ENCODE measurements around the gene ZCCHC24. TPM values are rescaled to one million over a fixed set of nuclear protein-coding genes. Genes with fewer than 3 reads are reported as not detected.
A peak's percentile ranks its signal among the peaks of the same experiment; 100 is the strongest.

ZCCHC24 gene
- total RNA-seq, 4 donors from 2014 or later = 100 to 156 (median 120) TPM

DNA sequence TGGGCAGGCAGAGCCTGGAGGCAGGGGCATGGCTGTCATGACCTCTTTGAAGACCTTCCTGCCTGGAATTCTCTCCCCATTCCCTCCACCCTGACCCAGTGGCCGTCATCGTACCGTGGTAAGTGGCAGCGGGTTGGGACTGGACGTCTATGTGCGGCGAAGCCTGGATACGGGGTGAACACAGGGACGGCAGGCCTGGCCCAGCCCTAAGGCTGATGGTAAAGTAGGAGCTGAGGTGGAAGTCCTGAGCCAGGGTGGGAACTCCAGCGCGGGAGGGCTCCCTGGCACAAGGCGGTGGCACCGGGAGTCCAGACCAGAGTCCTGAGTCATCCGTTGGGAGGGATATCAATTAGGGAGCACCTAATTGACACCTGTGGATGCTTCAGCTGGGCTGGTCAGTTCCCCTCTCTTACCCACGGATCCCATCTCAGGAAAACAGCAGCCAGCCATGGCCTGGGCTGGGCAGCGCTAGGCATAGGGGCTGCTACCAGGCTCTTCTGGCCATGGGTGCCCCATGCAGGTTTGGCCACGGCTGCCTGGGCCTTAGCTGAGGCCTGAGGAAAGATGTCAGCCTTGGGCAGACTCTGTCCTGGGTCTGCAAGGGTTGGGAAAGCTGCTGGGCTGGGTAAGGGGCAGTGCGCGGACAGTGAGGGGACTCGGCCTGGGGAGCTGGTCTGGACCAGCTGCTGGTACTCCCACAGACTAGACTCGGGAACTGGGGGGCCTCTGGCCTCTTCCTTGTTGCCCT is 94.8 kb downstream of the ZCCHC24 start:
- intact Hi-C loops (cut with DNase I) = no loop called here
- Histone ChIP-seq H3K9me3 (no peaks in the 10 kb centered on the region), H3K27me3 (no peaks in the 10 kb centered on the region), H3K4me3 (no peak overlapping the region), H3K4me1 (peaks cover 19 to 41% (median 31%) of the 10 kb centered on the region in 4 donors), H3K36me3 (peaks cover 51 to 67% (median 64%) of the 10 kb centered on the region in 4 donors), H3K27ac (replicated peaks in 1 of 4) (peak overlapping the region in 1 of 4 donors; percentile 94)
- 94% methylated on average over 18 of the region's 21 CpGs for WGBS
- DNase-seq (ENCODE audit: extremely low spot score) = no peak
- TF ChIP-seq POLR2A (IDR thresholded peaks at IDR 0.05; ENCODE audit: low read depth) (no peak), EP300 (IDR thresholded peaks at IDR 0.05) (no peak), POLR2AphosphoS5 (IDR thresholded peaks at IDR 0.05) (no peak)
- TF ChIP-seq, protein P1, sequence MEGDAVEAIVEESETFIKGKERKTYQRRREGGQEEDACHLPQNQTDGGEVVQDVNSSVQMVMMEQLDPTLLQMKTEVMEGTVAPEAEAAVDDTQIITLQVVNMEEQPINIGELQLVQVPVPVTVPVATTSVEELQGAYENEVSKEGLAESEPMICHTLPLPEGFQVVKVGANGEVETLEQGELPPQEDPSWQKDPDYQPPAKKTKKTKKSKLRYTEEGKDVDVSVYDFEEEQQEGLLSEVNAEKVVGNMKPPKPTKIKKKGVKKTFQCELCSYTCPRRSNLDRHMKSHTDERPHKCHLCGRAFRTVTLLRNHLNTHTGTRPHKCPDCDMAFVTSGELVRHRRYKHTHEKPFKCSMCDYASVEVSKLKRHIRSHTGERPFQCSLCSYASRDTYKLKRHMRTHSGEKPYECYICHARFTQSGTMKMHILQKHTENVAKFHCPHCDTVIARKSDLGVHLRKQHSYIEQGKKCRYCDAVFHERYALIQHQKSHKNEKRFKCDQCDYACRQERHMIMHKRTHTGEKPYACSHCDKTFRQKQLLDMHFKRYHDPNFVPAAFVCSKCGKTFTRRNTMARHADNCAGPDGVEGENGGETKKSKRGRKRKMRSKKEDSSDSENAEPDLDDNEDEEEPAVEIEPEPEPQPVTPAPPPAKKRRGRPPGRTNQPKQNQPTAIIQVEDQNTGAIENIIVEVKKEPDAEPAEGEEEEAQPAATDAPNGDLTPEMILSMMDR (IDR thresholded peaks at IDR 0.05) = no peak

DNA sequence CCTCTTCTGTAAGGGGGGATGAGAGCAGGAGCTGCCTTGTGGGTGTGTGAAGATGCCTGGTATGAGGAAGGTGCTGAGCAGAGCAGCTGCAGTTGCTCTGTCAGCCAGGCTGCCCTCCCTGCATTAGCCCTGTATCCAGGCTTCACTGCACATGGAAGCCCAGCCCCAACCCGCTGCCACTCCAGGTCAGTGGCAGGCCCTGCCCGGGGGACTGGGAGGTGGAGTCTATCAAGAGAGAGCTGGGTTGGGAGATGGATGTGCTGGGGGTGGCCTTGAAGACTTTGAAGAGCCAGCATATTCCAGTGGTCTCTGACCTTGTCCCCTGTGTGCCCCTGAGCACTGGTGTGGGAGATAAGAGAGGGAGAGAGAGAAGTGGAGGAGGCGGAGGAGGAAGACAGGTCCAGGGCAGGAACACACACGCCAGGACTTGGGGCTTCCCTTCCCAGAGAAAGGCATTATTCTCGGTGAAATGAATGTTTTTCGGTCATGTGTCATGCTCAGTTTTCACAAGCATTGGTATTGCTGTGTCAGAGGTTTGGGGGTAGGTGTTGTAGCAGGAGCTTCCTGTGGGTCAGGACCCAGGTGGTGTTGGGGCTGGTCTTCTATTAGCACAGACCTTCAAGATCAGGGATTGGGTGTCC is 95.5 kb downstream of the ZCCHC24 start:
- intact Hi-C loops (cut with DNase I) = no loop called here
- H3K27me3 ChIP-seq = no peaks in the 10 kb centered on the region
- peaks cover 19 to 41% (median 31%) of the 10 kb centered on the region in 4 donors for H3K4me1 ChIP-seq
- WGBS = 72% methylated on average over 3 of the region's 6 CpGs
- DNase-seq (ENCODE audit: extremely low spot score) = no peak
- TF ChIP-seq, protein P1 (IDR thresholded peaks at IDR 0.05) = no peak
- no peak for TF ChIP-seq EP300 (IDR thresholded peaks at IDR 0.05)
- no peak for TF ChIP-seq POLR2A (IDR thresholded peaks at IDR 0.05; ENCODE audit: low read depth)
- no peak for TF ChIP-seq POLR2AphosphoS5 (IDR thresholded peaks at IDR 0.05)
- H3K36me3 ChIP-seq = peaks cover 51 to 60% (median 57%) of the 10 kb centered on the region in 4 donors
- H3K27ac ChIP-seq (replicated peaks in 1 of 4) = peak overlapping the region in 1 of 4 donors; percentile 94
- H3K4me3 ChIP-seq = no peak overlapping the region
- H3K9me3 ChIP-seq = no peaks in the 10 kb centered on the region

DNA sequence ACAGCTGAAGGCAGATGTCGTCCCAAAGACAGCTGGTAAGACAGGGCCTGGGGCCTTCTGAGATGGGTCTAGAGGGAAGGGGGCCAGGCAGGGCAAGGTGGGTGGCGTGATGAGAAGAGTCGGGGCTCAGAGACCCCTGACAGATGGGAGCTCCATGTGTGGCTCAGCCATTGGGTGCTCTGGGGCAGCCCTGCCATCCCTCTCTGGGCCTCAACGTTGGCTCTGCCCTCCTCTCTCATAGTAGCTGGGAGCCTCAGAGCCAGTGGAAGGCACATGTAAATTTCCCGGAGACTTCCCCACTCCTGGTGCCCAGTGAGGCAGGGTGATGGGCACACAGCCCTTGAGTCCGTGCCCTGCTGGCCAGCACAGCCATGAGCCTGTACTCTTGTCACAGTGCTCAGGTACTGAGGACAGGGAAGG is 96.3 kb downstream of the ZCCHC24 start:
- 88% methylated on average over 4 of the region's 6 CpGs for WGBS
- peaks cover 19 to 41% (median 31%) of the 10 kb centered on the region in 4 donors for H3K4me1 ChIP-seq
- intact Hi-C loops (cut with DNase I) = no loop called here
- TF ChIP-seq POLR2AphosphoS5 (IDR thresholded peaks at IDR 0.05) = no peak
- TF ChIP-seq, protein P1 (IDR thresholded peaks at IDR 0.05) = no peak
- no peak for TF ChIP-seq POLR2A (IDR thresholded peaks at IDR 0.05; ENCODE audit: low read depth)
- TF ChIP-seq EP300 (IDR thresholded peaks at IDR 0.05) = no peak
- no peaks in the 10 kb centered on the region for H3K27me3 ChIP-seq
- H3K27ac ChIP-seq (replicated peaks in 1 of 4) = peak overlapping the region in 3 of 4 donors; percentile 92 to 94 (median 93)
- H3K36me3 ChIP-seq = peaks cover 44 to 52% (median 49%) of the 10 kb centered on the region in 4 donors
- H3K9me3 ChIP-seq = no peaks in the 10 kb centered on the region
- peak overlapping the region in 3 of 4 donors; percentile 72 to 94 (median 93) for H3K4me3 ChIP-seq
- DNase-seq (ENCODE audit: extremely low spot score) = no peak

DNA sequence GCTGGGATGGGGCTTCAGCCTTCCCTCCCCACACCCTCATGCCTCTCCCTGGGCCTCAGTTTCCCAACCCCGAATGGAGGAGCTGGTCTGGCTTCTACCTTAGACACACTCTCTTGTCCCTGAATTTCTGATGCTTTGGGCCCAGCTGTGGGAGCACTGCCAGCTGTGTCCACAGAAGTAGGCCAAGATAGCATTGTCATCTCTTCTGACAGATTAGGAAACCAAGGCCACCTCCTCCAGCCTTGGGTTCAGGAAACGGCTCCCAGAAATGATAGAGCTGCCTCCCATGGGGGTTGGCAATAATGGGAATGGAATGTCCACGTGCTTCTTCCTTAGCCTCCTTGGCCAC is 96.8 kb downstream of the ZCCHC24 start:
- no peak for DNase-seq (ENCODE audit: extremely low spot score)

More for the DNA sequence above, 96.8 kb downstream of the ZCCHC24 start:
- Histone ChIP-seq H3K4me1 (peaks cover 19 to 41% (median 32%) of the 10 kb centered on the region in 4 donors), H3K27me3 (no peaks in the 10 kb centered on the region), H3K9me3 (no peaks in the 10 kb centered on the region), H3K27ac (replicated peaks in 1 of 4) (peak overlapping the region; percentile 84 to 94 (median 92)), H3K36me3 (peaks cover 39 to 47% (median 45%) of the 10 kb centered on the region in 4 donors), H3K4me3 (peak overlapping the region; percentile 72 to 94 (median 88))
- no peak for TF ChIP-seq POLR2AphosphoS5 (IDR thresholded peaks at IDR 0.05)
- TF ChIP-seq, protein P1 (IDR thresholded peaks at IDR 0.05) = no peak
- no peak for TF ChIP-seq EP300 (IDR thresholded peaks at IDR 0.05)
- no peak for TF ChIP-seq POLR2A (IDR thresholded peaks at IDR 0.05; ENCODE audit: low read depth)
- intact Hi-C loops (cut with DNase I) = no loop called here
- 34% methylated on average over 3 of the region's 3 CpGs for WGBS

Measured in esophagus muscularis mucosa (tissue), 4 donors.